GM12865 (cell line): ENCODE results near the gene CAV1.

Experiments used
- DNase-seq: peaks from one replicate; pipeline ENCODE4 v3.0.0; 2010; ENCODE audit warnings: low read depth
- H3K4me3 ChIP-seq: 2 replicates; pipeline ENCODE4 v1.5.1; 2011; ENCODE audit warnings: mild to moderate bottlenecking, low read depth, low read length, control low read depth
- TF ChIP-seq, protein P1 (sequence below): IDR thresholded peaks from 2 replicates; pipeline ENCODE4 v1.5.1; 2011; ENCODE audit warnings: low read length, control low read depth, low read depth, inconsistent platforms; ENCODE audit not compliant: insufficient read depth; ENCODE audit errors: missing control alignments

CAV1 gene

DNA sequence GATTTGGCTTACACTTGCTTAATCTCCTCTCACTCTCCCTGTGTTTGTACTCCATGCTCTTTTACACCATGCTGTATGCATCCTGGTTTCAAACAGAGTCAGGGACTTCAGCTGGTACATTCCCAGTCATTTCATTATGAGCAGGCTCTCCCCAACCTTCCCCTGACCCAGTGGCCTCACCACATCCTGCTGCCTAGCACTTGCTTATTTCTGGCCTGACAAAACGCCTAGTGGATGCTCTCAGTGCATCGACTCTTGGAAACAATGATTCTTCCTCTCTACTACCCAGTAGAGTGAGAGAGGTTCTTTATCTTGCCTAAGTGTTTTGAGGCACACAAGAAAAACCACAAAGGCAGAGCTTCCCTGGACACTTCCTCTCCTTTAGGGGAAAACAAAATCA, 63.4 kb downstream of the CAV1 start:
- TF ChIP-seq, protein P1, sequence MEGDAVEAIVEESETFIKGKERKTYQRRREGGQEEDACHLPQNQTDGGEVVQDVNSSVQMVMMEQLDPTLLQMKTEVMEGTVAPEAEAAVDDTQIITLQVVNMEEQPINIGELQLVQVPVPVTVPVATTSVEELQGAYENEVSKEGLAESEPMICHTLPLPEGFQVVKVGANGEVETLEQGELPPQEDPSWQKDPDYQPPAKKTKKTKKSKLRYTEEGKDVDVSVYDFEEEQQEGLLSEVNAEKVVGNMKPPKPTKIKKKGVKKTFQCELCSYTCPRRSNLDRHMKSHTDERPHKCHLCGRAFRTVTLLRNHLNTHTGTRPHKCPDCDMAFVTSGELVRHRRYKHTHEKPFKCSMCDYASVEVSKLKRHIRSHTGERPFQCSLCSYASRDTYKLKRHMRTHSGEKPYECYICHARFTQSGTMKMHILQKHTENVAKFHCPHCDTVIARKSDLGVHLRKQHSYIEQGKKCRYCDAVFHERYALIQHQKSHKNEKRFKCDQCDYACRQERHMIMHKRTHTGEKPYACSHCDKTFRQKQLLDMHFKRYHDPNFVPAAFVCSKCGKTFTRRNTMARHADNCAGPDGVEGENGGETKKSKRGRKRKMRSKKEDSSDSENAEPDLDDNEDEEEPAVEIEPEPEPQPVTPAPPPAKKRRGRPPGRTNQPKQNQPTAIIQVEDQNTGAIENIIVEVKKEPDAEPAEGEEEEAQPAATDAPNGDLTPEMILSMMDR, result no peak
- peak; percentile 78 for DNase-seq
- H3K4me3 ChIP-seq, result no peak overlapping the region

DNA sequence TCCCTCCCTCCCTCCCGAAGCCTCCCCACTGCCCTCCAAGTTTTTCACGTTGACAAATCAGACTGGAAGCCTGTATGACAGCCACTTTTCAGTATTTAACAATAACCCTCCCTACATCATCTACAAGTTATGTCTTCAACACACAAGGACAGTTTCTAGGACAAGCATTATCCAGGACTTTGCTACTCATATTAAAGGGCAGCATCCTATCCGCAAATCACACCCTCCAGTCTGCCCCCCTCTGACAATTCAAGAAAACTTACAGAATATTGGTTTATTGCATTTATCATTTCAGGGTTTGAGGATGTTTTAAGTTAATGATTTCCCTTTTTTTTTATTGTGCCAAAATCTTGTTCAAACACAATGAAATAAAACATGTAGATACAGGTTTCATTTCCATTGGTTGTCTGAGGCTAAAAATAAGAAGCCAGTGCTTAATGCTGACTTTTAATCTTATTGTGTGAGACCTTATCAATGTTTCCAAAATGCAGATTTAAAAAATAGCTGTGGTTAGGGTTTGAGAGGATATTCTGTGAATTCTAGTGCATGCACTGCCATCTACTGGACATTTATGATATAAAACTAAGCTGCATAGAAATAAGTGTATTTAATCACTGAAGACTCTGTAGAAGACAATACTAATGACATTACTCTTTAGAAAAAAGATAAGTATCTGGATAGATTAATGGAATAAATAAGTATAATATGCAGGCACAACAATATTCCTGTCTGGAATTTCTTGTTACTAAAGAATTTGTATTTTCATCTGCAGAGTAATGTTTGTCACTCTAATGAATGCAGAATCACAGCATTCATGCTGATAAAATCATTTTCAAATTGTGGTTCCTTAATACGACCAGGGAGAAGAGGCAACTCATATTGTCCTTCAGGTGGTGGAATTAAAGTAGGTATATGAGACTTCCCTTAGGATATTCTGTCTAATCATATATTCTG, 64.1 kb downstream of the CAV1 start:
- DNase-seq, result peak; percentile 70
- TF ChIP-seq, protein P1, result peak; percentile 22

DNA sequence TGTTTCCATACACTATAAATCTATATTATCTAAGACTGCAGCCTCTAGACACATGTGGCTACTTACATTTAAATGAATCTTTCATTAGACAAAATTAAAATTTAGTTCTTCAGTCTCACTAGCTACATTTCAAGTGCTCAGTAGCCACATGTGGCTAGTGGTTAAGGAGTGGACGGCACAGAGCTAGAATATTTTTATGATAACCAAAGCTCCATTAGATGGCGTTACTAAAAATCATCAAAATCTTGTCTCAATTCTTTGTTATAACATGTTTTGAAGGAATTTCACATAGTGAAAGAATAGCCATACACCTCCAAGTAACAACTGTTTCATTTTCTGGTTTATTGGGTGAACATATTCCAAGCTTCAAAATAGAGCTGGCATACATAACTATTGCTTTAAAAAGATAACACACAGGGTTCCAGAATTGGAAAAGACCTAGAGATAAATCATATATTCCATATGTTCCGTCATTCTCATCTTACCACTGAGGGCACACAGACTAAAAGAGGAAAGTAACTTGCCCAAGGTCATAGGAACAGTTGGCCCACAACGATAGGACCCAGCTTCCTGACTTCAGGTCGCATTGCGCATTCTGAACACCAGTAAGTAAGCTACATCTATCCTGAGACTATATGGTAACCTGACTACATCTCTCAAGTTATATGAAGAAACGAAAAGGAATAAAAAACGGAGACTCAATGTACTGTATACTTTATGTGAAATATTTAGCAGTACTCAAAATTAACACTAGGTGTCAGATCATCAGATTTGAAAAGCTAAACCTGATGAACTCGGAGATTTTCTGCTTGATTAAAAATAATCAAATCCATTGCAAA, 66.6 kb downstream of the CAV1 start:
- H3K4me3 ChIP-seq, result no peak overlapping the region
- peak; percentile 23 for DNase-seq
- TF ChIP-seq, protein P1, result peak; percentile 32

More for the DNA sequence above, 64.1 kb downstream of the CAV1 start:
- no peak overlapping the region for H3K4me3 ChIP-seq

DNA sequence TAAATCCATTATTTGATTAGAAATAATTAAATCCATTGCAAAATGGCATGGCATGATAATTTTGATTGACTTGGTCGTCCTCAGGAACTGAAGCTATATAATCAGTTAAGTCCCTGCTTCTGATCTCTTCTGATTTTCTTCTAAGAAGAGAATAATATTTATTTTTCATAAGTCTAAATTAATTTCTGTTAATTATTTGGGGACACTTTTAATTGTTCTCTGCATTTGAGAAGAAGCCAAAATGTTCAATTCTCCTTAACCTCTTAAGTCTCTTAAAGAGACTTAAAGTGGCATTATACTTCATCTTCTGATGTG, 67.2 kb downstream of the CAV1 start:
- no peak overlapping the region for H3K4me3 ChIP-seq
- DNase-seq, result no peak
- TF ChIP-seq, protein P1, result no peak

DNA sequence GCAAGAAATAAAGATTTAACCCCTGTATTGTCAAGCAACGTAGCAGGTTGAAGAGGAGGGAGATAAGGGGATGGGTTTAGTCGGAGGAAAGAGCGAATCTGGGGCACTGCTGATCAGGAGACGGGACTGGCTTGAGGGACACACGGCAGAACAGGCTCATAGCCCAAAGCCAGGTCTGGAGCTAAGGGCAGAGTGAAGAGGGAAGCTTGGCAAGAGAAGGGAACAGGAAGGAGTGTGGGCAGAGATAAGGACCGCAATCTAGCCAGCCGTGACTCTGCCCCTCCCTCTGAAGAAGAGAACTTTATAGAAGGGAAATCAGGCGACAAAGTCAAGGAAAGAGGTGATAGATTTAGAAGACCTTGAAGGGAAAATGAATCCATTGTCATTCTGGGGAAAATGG, 67.6 kb downstream of the CAV1 start:
- H3K4me3 ChIP-seq, result no peak overlapping the region
- TF ChIP-seq, protein P1, result no peak
- DNase-seq, result no peak

DNA sequence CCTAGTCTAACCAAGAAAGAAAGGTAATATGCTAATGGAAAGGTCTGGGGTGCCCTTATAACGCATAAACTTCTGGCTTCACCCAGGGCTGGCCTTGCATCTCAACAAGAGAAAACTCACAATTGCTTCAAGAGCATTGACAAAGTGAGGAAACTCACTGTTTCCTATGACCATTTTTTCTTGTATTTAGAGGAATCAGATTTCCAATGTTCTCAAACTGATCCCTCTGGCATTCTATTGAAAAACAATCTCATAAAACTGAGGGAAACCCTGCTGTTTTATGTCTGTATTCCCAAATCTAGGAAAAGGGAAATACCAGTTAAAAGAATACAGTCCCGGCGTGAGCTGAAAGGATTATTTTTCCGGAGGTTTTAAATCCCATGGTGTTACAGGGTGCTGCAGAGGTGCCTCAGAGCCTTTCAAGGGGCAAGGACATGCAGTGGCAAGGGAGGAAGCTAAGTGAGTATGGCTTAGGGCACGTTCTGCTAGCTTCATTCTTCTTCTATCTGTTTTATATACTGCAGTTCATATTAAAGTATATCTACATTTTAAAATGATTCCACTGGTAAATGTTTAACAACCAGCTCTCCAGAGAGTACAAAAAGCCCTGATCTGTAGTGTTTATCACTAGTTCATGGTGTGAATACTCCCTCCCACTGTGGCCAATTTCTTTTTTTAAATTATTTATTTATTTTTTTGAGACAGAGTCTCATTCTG, 68.7 kb downstream of the CAV1 start:
- TF ChIP-seq, protein P1, result no peak
- DNase-seq, result no peak

More for the DNA sequence above, 68.7 kb downstream of the CAV1 start:
- H3K4me3 ChIP-seq, result no peak overlapping the region
